ENCODE measurements around the gene CRB3. TPM values are rescaled to one million over a fixed set of nuclear protein-coding genes. Genes with fewer than 3 reads are reported as not detected.
A peak's percentile ranks its signal among the peaks of the same experiment; 100 is the strongest.
"Not testable (repeated sequence)": the region's sequence is repeated elsewhere in the genome, so short reads cannot be mapped to it uniquely, and the experiment has no call there.

CRB3 gene
- total RNA-seq, 1 donor from 2014 or later: 71.2 TPM

DNA sequence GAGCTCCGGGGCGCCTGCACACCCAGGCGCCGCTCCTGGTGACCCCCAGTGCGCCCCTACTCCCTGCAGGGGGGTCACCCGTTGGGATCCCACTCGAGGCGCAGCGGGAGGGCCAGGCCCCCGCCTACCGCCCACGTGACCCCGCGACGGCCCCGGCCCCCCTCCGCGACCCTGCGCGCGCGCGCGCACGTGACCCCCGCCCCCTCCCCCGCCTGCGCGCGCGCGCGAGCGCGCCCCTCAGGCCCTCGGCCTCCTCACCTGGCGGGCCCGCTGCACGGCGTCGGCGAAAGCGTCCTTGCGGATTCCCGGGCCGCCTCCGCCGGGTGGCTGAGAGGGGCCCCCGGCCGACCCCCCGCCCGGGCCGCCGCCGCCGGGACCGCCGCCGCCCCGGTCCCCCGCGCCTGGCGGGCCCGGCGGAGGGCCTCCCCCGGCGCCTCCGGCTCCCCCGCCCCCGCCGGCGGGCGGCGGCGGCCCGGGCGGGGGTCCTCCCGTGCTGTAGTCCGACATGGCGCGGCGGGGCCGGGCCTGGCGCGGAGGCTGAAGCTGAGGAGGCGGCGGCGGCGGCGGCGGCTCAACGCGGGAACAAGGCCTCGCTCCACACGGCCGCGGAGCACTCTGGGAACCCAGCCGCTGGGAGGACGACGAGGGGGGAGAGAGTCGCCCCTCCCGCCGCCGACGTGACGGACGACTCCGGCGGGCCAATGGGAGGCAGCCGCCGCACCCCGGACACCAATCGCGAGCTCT is 39.7 kb upstream of the CRB3 start, which contains the start of gene KHSRP:
Gene KHSRP, minus strand, starts transcription at position 617 of the 744 bp plus-strand sequence. Its CDS starts 110 bp downstream, at position 507.
- Mint-ChIP-seq H3K36me3 (ENCODE audit: insufficient read depth) (peaks cover 7% of the 10 kb centered on the region), H3K27ac (peak within 1 kb of the TSS; percentile 90), H3K4me3 (ENCODE audit: low read depth) (peak within 1 kb of the TSS; percentile 88), H3K4me1 (ENCODE audit: low read depth) (peaks cover 11% of the 10 kb centered on the region), H3K27me3 (no peaks in the 10 kb centered on the region), H3K9me3 (ENCODE audit: low read depth) (no peaks in the 10 kb centered on the region)
- TF ChIP-seq, protein P1, sequence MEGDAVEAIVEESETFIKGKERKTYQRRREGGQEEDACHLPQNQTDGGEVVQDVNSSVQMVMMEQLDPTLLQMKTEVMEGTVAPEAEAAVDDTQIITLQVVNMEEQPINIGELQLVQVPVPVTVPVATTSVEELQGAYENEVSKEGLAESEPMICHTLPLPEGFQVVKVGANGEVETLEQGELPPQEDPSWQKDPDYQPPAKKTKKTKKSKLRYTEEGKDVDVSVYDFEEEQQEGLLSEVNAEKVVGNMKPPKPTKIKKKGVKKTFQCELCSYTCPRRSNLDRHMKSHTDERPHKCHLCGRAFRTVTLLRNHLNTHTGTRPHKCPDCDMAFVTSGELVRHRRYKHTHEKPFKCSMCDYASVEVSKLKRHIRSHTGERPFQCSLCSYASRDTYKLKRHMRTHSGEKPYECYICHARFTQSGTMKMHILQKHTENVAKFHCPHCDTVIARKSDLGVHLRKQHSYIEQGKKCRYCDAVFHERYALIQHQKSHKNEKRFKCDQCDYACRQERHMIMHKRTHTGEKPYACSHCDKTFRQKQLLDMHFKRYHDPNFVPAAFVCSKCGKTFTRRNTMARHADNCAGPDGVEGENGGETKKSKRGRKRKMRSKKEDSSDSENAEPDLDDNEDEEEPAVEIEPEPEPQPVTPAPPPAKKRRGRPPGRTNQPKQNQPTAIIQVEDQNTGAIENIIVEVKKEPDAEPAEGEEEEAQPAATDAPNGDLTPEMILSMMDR (IDR thresholded peaks at IDR 0.05; ENCODE audit: unreplicated experiment): no peak
- DNase-seq (ENCODE audit: low spot score, unreplicated experiment): no peak

DNA sequence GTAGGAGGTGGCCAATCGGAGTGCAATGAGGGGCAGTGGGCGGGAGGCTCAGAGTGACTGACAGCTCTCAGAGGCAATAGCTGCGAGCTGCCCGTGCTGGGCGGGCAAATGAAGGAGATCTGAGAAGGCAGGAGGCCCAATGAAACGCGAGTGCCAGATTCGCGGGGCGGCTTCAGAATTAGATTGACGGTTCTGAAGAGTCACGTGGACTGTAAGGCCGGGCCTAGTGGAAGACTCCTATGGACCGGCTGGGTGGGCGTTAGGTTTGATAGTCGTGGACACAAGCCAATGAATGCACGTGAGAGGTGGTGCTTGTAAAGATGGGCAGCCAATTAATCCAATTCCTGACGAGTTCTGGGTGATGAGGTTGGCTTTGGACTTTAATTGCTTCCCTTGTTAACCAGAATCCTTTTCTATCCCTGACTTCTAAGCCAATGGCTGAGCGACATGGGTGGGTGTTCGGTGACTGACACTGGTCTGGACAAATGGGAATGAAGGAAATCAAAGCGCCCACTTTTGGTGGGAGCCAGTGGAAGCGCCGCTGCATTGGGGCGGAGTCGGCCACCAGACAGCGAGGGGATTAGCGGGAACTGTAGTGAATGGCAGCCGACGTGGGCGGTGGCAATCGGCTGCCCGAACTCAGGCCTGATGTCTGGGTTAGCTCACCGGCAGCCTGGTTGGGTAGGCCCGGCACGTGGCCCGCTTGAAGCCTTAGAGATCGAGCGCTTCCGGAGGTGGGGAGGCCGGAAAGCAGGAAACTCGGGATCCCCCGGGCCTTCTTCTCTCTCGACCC is 38.9 kb upstream of the CRB3 start:
- Mint-ChIP-seq H3K27me3 (peaks cover 7% of the 10 kb centered on the region), H3K4me1 (ENCODE audit: low read depth) (peaks cover 11% of the 10 kb centered on the region), H3K9me3 (ENCODE audit: low read depth) (no peaks in the 10 kb centered on the region), H3K36me3 (ENCODE audit: insufficient read depth) (peaks cover 6% of the 10 kb centered on the region), H3K4me3 (ENCODE audit: low read depth) (peak overlapping the region; percentile 70), H3K27ac (peak overlapping the region; percentile 90)
- DNase-seq (ENCODE audit: low spot score, unreplicated experiment): peak; percentile 98
- TF ChIP-seq, protein P1 (IDR thresholded peaks at IDR 0.05; ENCODE audit: unreplicated experiment): no peak

DNA sequence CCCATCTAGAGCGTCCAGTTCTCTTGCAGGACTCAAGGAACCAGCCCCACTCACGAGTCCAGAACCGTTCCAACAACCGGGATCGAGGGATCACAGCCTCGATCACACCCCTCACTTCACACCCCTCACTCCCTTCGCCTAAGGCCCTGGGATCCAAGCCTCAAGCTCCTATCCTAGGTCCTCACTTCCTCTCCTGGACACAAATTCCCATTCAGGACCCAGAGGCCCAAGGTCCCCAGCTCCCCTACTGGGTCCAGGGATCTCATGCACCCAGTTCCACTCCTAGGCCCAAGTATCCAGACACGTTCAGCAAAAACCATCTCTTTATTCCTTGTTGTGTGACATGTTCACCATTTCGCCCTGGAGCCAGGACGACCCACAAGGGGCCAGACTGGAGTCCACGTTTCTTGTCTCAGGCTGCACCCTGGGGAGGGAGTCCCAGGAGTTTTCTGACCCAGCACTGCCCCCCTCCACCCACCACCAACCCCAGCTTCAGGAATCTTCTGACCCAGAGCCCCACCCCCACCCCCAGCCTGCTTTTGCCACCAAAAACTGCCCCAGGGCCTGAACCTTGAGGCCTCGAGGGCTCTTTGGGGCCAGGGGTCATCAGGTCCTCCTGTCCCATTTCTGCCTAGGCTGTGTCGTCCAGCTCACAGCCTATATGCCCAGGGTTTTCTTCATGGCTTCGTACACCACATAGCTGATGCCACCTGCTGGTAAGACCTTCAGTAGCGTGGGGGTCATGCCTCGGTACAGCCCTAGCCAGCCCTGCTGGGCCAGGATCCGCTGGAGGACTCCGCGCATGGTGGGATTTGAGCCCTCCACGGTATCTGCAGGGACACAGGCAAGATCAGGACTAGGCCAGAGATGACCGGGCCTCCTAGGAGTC is 38.1 kb upstream of the CRB3 start:
- Mint-ChIP-seq H3K36me3 (ENCODE audit: insufficient read depth) (peaks cover 6% of the 10 kb centered on the region), H3K9me3 (ENCODE audit: low read depth) (no peaks in the 10 kb centered on the region), H3K27ac (peak overlapping the region; percentile 90), H3K27me3 (peaks cover 12% of the 10 kb centered on the region), H3K4me3 (ENCODE audit: low read depth) (peak overlapping the region; percentile 70), H3K4me1 (ENCODE audit: low read depth) (peaks cover 11% of the 10 kb centered on the region)
- TF ChIP-seq, protein P1 (IDR thresholded peaks at IDR 0.05; ENCODE audit: unreplicated experiment): no peak
- no peak for DNase-seq (ENCODE audit: low spot score, unreplicated experiment)

DNA sequence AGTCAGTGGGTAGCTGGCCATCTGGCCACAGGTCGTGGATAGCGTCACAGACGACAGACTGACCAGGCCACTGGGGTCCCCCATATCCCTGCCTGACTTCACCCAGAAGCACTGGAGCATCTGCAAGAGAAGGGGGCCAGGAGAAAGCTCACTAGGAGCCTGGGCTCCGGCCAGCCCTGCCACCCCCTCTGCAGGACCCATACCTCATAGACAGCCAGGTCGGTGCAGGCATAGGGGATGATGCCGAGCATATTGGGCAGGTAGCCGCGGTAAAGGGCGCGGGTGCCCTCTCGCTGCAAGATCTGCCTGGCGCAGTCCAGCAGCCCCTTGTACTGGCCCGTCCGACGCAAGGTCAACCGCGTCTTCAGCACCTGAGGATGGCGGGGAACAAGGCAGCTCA is 36.9 kb upstream of the CRB3 start:
- H3K9me3 Mint-ChIP-seq (ENCODE audit: low read depth): no peaks in the 10 kb centered on the region
- H3K27me3 Mint-ChIP-seq: peaks cover 18% of the 10 kb centered on the region
- no peak for DNase-seq (ENCODE audit: low spot score, unreplicated experiment)
- H3K4me3 Mint-ChIP-seq (ENCODE audit: low read depth): no peak overlapping the region
- TF ChIP-seq, protein P1 (IDR thresholded peaks at IDR 0.05; ENCODE audit: unreplicated experiment): no peak
- peaks cover 6% of the 10 kb centered on the region for H3K36me3 Mint-ChIP-seq (ENCODE audit: insufficient read depth)
- H3K4me1 Mint-ChIP-seq (ENCODE audit: low read depth): peaks cover 10% of the 10 kb centered on the region
- no peak overlapping the region for H3K27ac Mint-ChIP-seq

DNA sequence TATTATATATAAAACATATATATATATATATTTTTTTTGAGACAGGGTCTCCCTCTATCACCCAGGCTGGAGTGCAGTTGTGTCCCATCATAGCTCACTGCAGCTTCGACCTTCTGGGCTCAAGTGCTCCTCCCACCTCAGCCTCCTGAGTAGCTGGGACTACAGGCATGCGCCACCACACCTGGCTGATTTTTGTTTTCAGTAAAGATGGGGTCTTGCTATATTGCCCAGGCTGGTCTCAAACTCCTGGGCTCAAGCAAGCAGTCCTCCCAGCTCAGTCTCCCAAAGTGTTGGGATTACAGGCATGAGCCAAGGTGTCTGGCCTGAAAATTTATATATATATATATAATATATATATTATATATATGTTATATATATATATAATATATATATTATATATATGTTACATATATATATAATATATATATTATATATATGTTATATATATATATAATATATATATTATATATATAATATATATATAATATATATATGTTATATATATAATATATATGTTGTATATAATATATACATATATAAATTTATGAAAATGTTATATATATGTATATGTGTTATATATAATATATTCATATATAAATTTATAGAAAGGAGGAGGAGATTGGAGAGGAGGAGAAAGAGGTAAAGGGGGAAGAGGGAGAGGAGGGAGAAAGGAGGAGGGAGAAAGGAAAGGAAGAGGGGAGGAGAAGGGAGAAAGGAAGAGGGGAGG is 35.2 kb upstream of the CRB3 start:
- not testable (repeated sequence) for DNase-seq (ENCODE audit: low spot score, unreplicated experiment); H3K9me3 Mint-ChIP-seq (ENCODE audit: low read depth); H3K27ac Mint-ChIP-seq; H3K4me3 Mint-ChIP-seq (ENCODE audit: low read depth); H3K36me3 Mint-ChIP-seq (ENCODE audit: insufficient read depth); H3K4me1 Mint-ChIP-seq (ENCODE audit: low read depth)
- H3K27me3 Mint-ChIP-seq: peaks cover 18% of the 10 kb centered on the region
